NCI-H345 treated with DMSO at 0.1 percent for 48 hours (cell line): Measurements from ENCODE around the gene GLIS1.

Experiments
- DNase-seq: peaks from one replicate; lab custom pipeline; 2025; ENCODE audit not compliant: unreplicated experiment; lab: John Stamatoyannopoulos, UW

Gene GLIS1

GRCh38 chr1:53595906-53596305 lies 143.1 kb downstream of the GLIS1 start:
- no peak for DNase-seq

- DNase-seq = no peak
Observed at GRCh38 chr1:53594391-53595180, 144.4 kb downstream of the GLIS1 start.

DNA sequence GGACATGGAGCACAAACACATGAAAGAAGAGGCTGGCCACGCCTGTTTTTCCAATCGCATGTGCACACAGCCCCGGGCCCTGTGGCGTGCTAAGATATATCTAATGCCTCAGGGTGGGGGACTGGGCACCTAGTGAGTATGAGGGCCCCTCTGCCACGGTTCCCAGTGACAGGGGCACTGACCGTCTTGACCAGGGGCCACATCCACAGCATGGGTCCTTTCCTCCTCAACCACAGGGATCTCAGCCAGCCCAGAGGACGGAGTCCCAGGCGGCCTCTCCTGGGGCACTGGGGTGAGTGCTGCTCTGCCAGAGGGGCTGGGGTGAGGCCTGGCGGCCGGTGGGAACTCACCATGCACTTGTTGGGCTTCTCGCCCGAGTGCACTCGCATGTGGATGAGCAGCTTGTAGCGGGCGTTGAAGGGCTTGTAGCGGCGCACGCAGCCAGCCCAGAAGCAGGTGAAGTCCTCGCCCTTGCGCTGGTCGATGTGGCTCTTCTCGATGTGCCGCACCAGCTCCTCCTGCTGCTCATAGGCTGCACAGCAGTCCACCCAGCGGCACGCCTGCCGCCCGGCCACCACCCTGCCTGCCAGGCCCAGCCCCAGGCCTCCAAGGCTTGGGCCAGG lies 145.1 kb downstream of the GLIS1 start:
- no peak for DNase-seq

DNA sequence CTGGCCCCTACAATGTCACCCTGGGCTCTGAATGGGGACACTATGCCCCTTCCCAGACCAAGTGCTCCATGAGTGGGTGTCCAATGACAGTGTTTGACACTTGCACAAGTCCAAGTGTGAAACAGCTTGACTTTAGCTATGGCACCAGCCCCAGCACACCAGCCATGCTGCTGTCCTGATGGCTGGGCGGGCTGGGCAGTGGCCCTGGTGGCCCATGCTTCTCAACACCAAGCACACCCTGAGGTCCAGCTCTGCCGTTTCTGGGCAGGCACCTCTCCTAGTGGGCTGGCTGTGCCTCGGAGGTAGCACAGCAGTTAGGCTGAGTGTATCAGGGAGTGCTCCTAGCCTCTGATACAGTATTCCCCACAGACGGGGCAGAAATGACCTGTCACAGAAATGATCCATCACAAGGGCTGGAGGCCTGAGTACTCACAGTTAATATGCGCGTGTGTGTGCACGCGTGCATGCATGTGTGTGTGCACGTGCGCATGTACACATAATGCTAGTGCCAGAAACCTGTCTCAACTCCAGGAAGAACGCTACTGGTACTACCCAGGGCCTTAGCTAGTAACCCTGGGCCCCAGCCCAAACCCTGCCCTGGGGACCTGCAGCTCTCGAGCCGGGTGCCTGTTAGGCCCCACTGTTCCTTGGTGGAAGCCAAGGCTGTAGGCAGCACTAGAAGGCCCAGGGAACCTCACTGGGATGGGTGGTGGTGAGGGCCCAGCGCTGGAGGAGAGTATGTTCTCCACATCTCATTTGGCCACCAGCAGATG lies 145.8 kb downstream of the GLIS1 start:
- DNase-seq = no peak

DNA sequence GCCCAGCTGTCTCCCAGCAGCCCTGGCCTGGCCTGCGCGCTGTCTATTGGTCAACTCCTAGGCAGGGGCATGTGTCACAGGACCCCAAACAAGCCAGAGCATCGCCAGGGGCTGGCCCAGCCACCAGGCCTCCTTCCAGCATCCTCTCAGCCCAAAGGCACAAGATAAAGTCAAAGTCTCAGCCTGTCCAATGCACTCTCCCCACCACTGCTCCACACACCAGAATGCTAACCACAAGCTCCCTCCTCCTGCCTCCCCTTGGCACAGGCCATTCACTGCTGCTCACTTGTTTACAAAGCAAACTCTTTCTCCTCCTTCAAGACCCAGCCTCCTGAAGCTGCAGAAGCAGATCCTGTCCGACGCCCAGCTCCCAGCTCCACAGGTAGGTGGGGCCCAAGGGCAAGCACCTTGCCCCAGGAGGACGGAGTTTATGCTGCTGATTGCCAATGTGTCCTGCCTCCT lies 146.4 kb downstream of the GLIS1 start:
- DNase-seq = no peak

- no peak for DNase-seq
Observed at GRCh38 chr1:53591924-53592323, 147.0 kb downstream of the GLIS1 start.

DNA sequence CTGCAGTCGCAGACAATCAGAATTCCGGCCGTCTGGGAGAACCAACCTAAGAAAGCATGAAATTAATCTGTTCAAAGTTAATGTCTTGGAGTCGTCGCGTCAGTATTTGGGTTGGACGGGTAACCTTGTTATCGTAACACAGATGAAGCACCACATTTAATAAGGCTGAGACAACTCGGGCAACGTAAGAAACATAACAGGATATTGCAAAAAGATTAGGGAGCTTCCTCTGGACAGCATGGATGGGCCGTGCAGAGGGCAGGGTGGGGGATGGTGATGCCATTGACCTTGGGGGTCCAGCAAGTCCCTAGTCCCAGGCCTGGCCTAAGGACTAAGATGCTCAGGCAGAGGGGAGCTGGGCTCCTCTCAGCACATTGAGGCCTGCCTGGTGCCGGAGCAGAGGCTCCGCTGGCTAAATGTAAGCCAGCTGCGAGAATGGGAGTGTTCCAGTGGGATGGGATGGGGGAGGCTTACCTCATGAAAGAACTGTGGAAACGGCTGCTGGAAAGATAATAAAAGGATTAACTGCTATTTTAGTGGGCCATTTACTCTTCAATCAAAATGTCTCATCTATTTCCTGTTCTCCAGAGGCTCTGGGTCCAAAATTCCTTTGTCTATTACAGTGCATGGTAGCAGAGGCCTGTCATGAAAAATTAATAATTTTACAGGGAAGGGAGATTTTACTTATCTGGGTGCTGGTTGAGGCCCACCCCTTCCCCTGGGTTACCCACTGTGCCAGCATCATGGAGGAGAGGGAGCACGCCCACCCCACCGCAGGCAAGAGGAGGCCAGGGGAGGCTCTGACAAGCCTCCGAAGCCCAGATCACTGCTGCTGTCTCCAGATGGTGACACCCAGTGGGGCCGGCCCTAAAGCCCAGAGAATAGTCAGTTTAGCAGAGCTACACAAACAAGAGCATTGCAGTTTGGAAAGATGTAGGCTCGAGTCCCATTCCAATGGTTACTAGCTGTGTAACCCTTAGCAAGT lies 148.1 kb downstream of the GLIS1 start:
- DNase-seq = no peak

DNA sequence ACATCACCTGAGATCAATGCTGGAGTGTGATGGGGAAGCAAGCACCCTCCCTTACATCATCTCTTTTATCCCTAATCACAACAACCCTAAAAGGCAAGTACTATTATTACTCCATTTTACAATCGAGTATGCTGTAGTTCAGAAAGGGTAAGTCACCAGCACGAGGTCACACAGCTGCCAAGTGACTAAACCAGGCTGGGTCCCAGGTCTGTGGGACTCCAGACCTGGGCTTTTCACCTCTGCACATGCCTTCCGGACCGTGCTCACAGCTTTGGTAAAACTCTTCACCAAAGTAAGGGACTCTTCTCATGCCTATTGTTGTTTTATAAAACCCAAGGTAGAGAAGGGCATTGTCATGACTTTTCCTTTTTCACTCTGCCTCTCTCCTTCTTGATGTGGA lies 148.9 kb downstream of the GLIS1 start:
- DNase-seq = no peak

- DNase-seq = no peak
Observed at GRCh38 chr1:53589043-53589887, 149.7 kb downstream of the GLIS1 start.

GRCh38 chr1:53588053-53588779 lies 150.7 kb downstream of the GLIS1 start:
- no peak for DNase-seq

DNA sequence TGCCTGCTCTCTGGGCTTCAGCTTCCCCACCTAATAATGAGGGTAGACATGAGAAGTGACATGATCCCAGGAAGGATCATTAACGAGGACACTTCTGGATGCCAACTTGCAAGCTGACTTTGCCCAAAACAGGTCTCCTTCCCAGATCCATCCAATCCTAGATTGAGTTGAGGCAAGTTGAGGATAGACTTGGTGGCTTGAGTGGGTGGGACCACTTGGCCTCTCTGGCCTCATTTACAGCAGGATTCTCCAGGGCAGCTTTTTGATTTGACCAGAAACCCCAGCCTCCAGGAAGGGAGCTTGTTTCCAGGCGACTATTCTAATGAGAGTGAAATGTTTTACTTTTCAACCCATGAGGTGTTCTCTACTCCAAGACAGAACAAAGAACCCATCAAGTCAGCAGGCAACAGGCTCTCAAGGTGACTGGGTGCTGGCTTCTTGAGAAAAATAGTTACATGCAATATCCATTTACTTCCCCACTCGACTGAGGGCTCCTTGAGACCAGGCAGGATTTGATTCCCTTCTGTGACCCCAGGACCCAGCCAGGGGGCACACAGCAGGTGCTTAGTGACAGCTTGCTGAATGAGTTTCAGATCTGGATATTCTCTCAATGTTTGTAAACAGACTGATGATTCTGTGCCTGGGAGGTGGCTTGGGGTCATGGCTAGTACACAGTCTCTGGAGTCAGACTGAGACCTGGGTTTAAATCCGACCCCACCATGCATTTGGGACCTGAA lies 151.5 kb downstream of the GLIS1 start:
- DNase-seq = no peak

GRCh38 chr1:53586765-53587164 lies 152.2 kb downstream of the GLIS1 start:
- DNase-seq = no peak

GRCh38 chr1:53585565-53585964 lies 153.4 kb downstream of the GLIS1 start:
- no peak for DNase-seq

GRCh38 chr1:53585129-53585528 lies 153.8 kb downstream of the GLIS1 start:
- no peak for DNase-seq

DNA sequence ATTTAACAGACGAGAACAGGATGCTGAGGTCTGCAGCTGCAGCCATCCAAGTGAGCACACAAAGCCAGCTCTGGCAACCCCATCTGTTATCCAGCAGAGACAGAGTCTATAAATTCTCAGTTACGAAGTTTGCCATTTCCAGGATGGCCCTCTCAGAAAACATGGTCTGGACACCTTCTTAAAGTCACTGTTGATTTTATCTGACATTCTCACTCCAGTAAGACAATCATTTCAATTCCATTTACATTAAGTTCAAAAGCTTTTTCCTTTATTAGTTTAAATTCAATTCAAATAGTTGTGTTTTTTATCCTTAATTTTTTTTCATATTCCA lies 154.2 kb downstream of the GLIS1 start:
- DNase-seq = no peak

GRCh38 chr1:53583868-53584776 lies 154.8 kb downstream of the GLIS1 start:
- DNase-seq = no peak

DNA sequence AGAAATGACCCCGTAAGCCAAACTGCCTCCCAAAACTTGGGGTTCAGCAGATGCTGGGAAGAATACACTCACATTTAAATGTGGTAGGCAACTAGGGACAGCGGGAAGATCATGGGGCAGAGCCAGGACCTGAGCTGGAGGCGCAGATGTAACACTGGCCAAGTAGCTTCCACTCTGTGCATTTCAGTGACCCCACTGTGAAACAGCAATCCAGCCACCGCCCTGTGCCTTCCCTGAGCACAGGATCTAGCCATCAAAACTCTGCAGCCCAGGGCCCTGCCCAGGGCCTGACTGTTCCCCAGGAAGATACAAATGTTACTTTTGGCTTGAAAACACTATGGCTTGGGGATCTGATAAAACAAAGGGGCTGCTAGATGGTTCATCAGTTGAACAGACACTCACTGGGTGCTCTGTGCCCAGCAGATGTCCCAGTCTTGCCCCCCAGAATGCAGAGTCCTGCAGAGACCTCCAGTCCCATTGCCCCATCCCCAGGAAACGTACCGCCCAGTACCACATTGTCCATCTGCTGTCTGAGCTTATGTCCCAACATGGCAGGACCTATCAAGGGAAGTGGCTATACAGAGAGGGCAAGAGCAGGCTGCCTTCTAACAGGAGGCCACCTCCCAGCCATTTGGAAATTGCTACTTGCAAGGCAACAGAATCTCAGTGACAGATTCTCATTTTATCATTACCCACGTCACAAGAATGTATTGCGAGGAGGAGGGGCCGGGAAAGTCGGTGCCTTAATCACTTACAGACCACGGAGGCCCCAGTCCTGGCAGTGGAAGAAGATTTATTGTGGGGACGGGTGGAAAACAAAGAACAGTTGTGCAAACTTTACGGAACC lies 155.7 kb downstream of the GLIS1 start:
- no peak for DNase-seq
